ENCODE results near the gene LYAR. TPM values are rescaled to one million over a fixed set of nuclear protein-coding genes. Genes with fewer than 3 reads are reported as not detected.

The LYAR gene
- total RNA-seq, 2 experiments from 2014 or later = 37.7 to 37.9 TPM

DNA sequence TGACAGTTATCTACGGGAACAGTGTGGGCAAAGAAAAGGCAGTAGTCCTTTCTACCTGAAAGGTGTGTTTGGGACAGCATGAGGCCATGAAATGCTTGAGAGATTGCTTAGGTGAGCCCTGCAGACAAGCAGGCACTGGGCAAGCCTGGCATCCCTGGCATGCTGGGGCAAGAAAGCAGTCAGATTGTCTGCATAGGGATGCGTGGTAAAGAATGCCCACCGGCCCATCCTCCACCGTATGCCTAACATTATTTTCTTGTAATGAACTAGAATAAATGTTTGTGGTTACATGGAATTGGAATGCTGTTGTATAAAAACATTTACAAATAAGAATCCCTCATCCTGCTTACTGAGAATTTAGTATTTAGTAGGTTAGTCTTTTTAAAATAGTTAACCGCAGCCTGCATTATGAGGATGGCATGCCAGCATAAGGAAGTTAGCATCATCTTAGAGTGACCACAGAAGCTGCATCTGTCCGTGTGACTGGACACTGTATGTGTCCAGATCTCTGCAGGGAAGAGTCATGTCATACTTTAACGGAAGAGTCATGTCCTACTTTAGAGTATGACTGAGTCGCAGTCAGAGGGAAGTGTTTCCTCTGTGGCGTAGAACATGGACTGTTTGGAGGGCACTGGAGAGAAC is 19.0 kb upstream of the LYAR start:
- H3K9me3 Mint-ChIP-seq (ENCODE audit: insufficient read depth) = no peaks in the 10 kb centered on the region
- ATAC-seq (no peak), DNase-seq (no peak)
- H3K4me3 Mint-ChIP-seq = no peak overlapping the region
- ChIA-PET POLR2A (no interaction called here), CTCF (no interaction called here)
- H3K27ac Mint-ChIP-seq = no peak overlapping the region
- H3K4me1 Mint-ChIP-seq (ENCODE audit: low read depth) = peaks cover 5% of the 10 kb centered on the region
- peaks cover 5% of the 10 kb centered on the region for H3K36me3 Mint-ChIP-seq (ENCODE audit: low read depth)
- H3K27me3 Mint-ChIP-seq (ENCODE audit: low read depth) = no peaks in the 10 kb centered on the region

DNA sequence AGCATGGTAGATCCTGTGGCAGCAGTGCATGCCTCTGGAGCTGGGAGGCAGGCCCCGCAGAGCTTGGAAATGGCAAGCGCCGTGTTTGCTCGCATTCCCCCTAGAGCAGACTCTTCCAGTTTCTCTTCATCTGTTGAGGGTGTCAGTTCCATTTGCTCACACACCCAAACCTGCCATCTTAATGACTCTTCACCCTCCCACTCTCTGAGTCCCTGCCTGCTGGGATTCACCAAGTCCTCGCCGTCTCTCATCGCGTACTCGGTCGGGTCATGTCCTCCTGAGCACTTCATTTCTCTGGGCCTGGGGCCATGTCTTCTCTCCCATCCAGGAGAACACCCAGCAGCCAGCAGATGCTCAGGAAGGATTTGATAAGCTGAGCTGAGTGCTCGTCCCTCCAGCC is 17.0 kb upstream of the LYAR start:
- peaks cover 11% of the 10 kb centered on the region for H3K36me3 Mint-ChIP-seq (ENCODE audit: low read depth)
- ChIA-PET POLR2A (no interaction called here), CTCF (no interaction called here)

DNA sequence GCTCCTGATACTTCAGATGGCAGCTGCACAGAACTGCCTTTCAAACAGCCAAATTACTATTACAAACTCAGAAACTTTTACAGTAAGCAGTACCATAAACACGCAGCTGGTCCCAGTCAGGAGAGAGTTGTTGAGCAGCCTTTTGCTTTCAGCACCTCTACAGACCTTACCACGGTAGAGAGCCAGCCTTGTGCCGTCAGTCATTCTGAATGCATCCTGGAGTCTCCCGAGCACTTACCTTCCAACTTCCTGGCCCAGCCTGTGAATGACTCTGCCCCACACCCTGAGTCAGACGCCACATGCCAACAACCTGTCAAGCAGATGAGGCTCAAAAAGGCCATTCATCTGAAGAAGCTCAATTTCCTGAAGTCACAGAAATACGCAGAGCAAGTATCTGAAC is 12.5 kb upstream of the LYAR start:
- Mint-ChIP-seq H3K27me3 (ENCODE audit: low read depth) (no peaks in the 10 kb centered on the region), H3K36me3 (ENCODE audit: low read depth) (peaks cover 12% of the 10 kb centered on the region), H3K9me3 (ENCODE audit: insufficient read depth) (no peaks in the 10 kb centered on the region), H3K4me3 (no peak overlapping the region), H3K4me1 (ENCODE audit: low read depth) (peaks cover 5% of the 10 kb centered on the region), H3K27ac (no peak overlapping the region)
- POLR2A ChIA-PET = interaction anchor here (1.0 kb wide), 1 partner anchor 12 kb away, joined by 4 read pairs; the partner anchor contains the start of genes LYAR and ZBTB49
- CTCF ChIA-PET = interaction anchor here (1.1 kb wide), 1 partner anchor 42 kb away, joined by 3 read pairs; no protein-coding TSS in a partner anchor
- DNase-seq (no peak), ATAC-seq (no peak)

More for the DNA sequence above, 17.0 kb upstream of the LYAR start:
- H3K4me3 Mint-ChIP-seq = no peak overlapping the region
- H3K4me1 Mint-ChIP-seq (ENCODE audit: low read depth) = peaks cover 5% of the 10 kb centered on the region
- no peaks in the 10 kb centered on the region for H3K27me3 Mint-ChIP-seq (ENCODE audit: low read depth)
- no peak overlapping the region for H3K27ac Mint-ChIP-seq
- no peak for DNase-seq
- no peak for ATAC-seq
- H3K9me3 Mint-ChIP-seq (ENCODE audit: insufficient read depth) = no peaks in the 10 kb centered on the region

GRCh38 chr4:4302001-4302400 is 12.0 kb upstream of the LYAR start:
- ChIA-PET POLR2A (interaction anchor here (1.0 kb wide), 1 partner anchor 12 kb away, joined by 4 read pairs; the partner anchor contains the start of genes LYAR and ZBTB49), CTCF (interaction anchor here (1.1 kb wide), 1 partner anchor 42 kb away, joined by 3 read pairs; no protein-coding TSS in a partner anchor)
- DNase-seq (no peak), ATAC-seq (no peak)
- Mint-ChIP-seq H3K4me1 (ENCODE audit: low read depth) (peaks cover 5% of the 10 kb centered on the region), H3K27me3 (ENCODE audit: low read depth) (no peaks in the 10 kb centered on the region), H3K9me3 (ENCODE audit: insufficient read depth) (no peaks in the 10 kb centered on the region), H3K27ac (no peak overlapping the region), H3K36me3 (ENCODE audit: low read depth) (peaks cover 11% of the 10 kb centered on the region), H3K4me3 (no peak overlapping the region)

DNA sequence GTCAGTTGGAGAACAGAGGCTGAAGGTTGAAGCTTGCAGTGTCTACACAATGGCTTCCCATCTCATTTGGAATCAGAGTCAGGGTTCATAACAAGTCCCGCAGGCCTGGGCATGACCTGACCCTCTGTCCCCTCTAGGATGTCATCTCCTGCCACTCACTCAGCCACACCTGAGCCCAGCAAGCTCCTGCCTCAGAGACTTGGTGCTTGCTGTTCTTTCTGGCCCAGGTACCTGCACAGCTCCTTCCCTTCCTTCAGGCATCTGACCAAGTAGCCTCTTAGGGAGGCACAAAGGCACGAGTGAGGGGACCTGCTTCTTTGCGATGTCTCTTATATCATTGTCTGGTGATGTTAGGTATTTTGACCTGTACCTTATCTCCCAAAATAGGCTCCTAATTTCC is 9.1 kb upstream of the LYAR start:
- Mint-ChIP-seq H3K4me3 (no peak overlapping the region), H3K36me3 (ENCODE audit: low read depth) (peaks cover 13% of the 10 kb centered on the region), H3K27me3 (ENCODE audit: low read depth) (no peaks in the 10 kb centered on the region), H3K9me3 (ENCODE audit: insufficient read depth) (no peaks in the 10 kb centered on the region), H3K27ac (no peak overlapping the region), H3K4me1 (ENCODE audit: low read depth) (no peaks in the 10 kb centered on the region)
- no peak for ATAC-seq
- CTCF ChIA-PET = no interaction called here
- no peak for DNase-seq
- POLR2A ChIA-PET = no interaction called here

- H3K4me1 Mint-ChIP-seq (ENCODE audit: low read depth) = peaks cover 4% of the 10 kb centered on the region
- H3K4me3 Mint-ChIP-seq = no peak overlapping the region
- no peak overlapping the region for H3K27ac Mint-ChIP-seq
- CTCF ChIA-PET = interaction anchor here (0.7 kb wide), 1 partner anchor 41 kb away, joined by 3 read pairs; no protein-coding TSS in a partner anchor
- DNase-seq = no peak
- POLR2A ChIA-PET = no interaction called here
- no peak for ATAC-seq
- no peaks in the 10 kb centered on the region for H3K27me3 Mint-ChIP-seq (ENCODE audit: low read depth)
- no peaks in the 10 kb centered on the region for H3K9me3 Mint-ChIP-seq (ENCODE audit: insufficient read depth)
- H3K36me3 Mint-ChIP-seq (ENCODE audit: low read depth) = peaks cover 8% of the 10 kb centered on the region
Measured at GRCh38 chr4:4296283-4296846, 6.4 kb upstream of the LYAR start.

- ChIA-PET POLR2A (no interaction called here), CTCF (no interaction called here)
- peaks cover 10% of the 10 kb centered on the region for H3K36me3 Mint-ChIP-seq (ENCODE audit: low read depth)
- peaks cover 19% of the 10 kb centered on the region for H3K4me1 Mint-ChIP-seq (ENCODE audit: low read depth)
- H3K27ac Mint-ChIP-seq = no peak overlapping the region
- no peak overlapping the region for H3K4me3 Mint-ChIP-seq
- DNase-seq (no peak), ATAC-seq (no peak)
- no peaks in the 10 kb centered on the region for H3K9me3 Mint-ChIP-seq (ENCODE audit: insufficient read depth)
- no peaks in the 10 kb centered on the region for H3K27me3 Mint-ChIP-seq (ENCODE audit: low read depth)
Measured at GRCh38 chr4:4293279-4293678, 3.3 kb upstream of the LYAR start.

DNA sequence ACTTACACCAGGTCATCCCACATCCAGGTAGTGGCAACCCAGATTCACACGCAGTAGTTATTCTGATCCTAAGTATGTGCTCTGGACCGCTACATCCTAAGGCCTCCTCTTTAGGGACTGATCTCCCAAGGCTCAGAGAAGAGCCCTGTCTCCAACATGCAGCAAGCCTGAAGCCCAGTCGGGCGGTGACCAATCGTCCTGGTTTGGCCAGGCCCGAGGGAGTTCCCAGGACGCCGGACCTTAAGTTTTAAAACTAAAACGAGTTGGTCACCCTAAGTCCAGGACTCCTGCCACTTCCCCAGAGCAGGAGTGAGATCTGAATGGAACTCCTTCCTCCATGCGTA is 385 bp downstream of the LYAR start:
- CTCF ChIA-PET = interaction anchor here (1.4 to 1.6 kb wide), 2 partner anchors 16 to 41 kb away, joined by 5 to 7 read pairs; partner anchors contain the start of gene TMEM128
- POLR2A ChIA-PET = interaction anchor here (1.0 to 1.2 kb wide), 2 partner anchors 13 to 18 kb away, joined by 3 to 4 read pairs; no protein-coding TSS in a partner anchor
- H3K27ac Mint-ChIP-seq = peak overlapping the region; percentile 96
- peaks cover 17% of the 10 kb centered on the region for H3K36me3 Mint-ChIP-seq (ENCODE audit: low read depth)
- no peaks in the 10 kb centered on the region for H3K9me3 Mint-ChIP-seq (ENCODE audit: insufficient read depth)
- peak overlapping the region; percentile 95 for H3K4me3 Mint-ChIP-seq
- ATAC-seq (peak; percentile 15), DNase-seq (no peak)
- peaks cover 34% of the 10 kb centered on the region for H3K4me1 Mint-ChIP-seq (ENCODE audit: low read depth)
- H3K27me3 Mint-ChIP-seq (ENCODE audit: low read depth) = no peaks in the 10 kb centered on the region

DNA sequence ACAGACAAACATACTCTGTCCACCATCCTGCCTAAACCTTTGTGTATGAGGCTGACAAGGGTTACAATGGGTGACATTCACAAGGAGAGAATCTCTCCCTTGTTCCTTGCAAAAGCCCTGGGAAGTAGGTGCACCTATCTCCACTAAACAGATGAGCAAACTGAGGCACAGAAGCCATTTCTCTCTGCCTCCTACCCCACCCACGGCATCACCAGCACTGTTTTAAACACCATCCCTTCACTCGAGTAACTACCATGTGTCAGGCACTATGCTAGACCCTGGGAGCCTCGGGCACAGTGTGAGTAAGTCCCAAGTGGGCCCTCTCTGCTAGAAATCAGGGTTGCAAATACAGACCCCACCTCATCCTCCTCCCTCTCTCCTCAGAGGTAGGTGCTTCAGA is 899 bp downstream of the LYAR start:
- H3K4me3 Mint-ChIP-seq = peak overlapping the region; percentile 95
- ATAC-seq (no peak), DNase-seq (peak; percentile 21)
- CTCF ChIA-PET = interaction anchor here (1.2 kb wide), 1 partner anchor 41 kb away, joined by 5 read pairs; the partner anchor contains the start of gene TMEM128
- H3K4me1 Mint-ChIP-seq (ENCODE audit: low read depth) = peaks cover 34% of the 10 kb centered on the region
- no peaks in the 10 kb centered on the region for H3K27me3 Mint-ChIP-seq (ENCODE audit: low read depth)
- H3K9me3 Mint-ChIP-seq (ENCODE audit: insufficient read depth) = no peaks in the 10 kb centered on the region
- peak overlapping the region; percentile 96 for H3K27ac Mint-ChIP-seq
- POLR2A ChIA-PET = no interaction called here
- peaks cover 18% of the 10 kb centered on the region for H3K36me3 Mint-ChIP-seq (ENCODE audit: low read depth)

- Mint-ChIP-seq H3K4me1 (ENCODE audit: low read depth) (peaks cover 34% of the 10 kb centered on the region), H3K27me3 (ENCODE audit: low read depth) (no peaks in the 10 kb centered on the region), H3K27ac (no peak overlapping the region), H3K4me3 (peak overlapping the region; percentile 13), H3K36me3 (ENCODE audit: low read depth) (peaks cover 25% of the 10 kb centered on the region), H3K9me3 (ENCODE audit: insufficient read depth) (no peaks in the 10 kb centered on the region)
- DNase-seq (no peak), ATAC-seq (no peak)
- ChIA-PET POLR2A (no interaction called here), CTCF (interaction anchor here (1.2 to 2.6 kb wide), 2 partner anchors 28 to 40 kb away, joined by 5 to 13 read pairs; partner anchors contain the start of gene TMEM128)
Measured at GRCh38 chr4:4288098-4288497, 1.9 kb downstream of the LYAR start.

DNA sequence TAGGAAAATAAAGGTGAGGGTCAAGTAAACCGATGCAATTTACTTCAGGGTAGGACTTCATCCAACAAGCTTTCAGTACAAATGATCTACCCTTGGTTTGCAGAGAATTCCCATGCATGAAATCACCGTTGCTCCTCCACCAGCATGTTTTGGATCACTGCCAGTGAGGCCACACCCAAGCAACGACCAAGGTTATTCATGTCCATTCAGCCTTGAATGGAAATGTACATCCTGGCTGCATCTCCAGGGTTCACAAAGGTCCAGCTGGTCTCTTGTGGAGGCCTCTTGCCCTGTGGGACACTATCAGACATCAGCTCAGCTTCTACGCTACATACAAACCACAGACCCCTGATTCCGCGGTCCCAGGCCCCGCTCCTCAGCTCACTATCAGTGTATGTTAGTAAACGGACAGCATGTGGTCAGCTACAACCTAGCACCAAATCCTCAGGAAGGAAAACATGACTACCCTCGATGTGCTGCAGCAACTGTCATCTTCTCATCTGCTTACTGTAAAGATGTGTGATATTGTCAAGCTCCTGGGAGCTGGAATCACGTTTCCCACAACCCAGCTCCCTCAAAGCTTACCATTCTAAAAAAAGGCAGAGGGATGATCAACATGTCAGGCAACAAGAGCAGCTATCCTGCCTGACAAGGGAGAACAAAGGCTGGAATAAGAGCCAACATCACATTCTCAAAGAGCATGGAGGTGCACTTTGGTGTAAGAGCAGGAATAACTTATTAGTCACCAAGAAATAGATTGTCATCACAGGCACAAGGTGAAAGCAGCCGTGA is 4.9 kb downstream of the LYAR start:
- DNase-seq (no peak), ATAC-seq (no peak)
- peak overlapping the region; percentile 40 for H3K27ac Mint-ChIP-seq
- peaks cover 24% of the 10 kb centered on the region for H3K4me1 Mint-ChIP-seq (ENCODE audit: low read depth)
- no peak overlapping the region for H3K4me3 Mint-ChIP-seq
- H3K9me3 Mint-ChIP-seq (ENCODE audit: insufficient read depth) = no peaks in the 10 kb centered on the region
- H3K36me3 Mint-ChIP-seq (ENCODE audit: low read depth) = peaks cover 43% of the 10 kb centered on the region
- CTCF ChIA-PET = interaction anchor here (0.9 to 2.6 kb wide), 4 partner anchors 10 to 63 kb away, joined by 3 to 11 read pairs (median 3); no protein-coding TSS in a partner anchor
- H3K27me3 Mint-ChIP-seq (ENCODE audit: low read depth) = no peaks in the 10 kb centered on the region
- POLR2A ChIA-PET = interaction anchor here (0.8 to 1.4 kb wide), 3 partner anchors 10 to 37 kb away, joined by 3 to 4 read pairs (median 4); partner anchors contain the start of gene TMEM128

Measured in activated CD8-positive, alpha-beta T cell treated with anti-CD3 and anti-CD28 coated beads, Interleukin-2, amount 10 ng/mL, durations not matched to agents 7 days and 5 days (primary cell).